ENCODE measurements around the gene NEK6.

DNA sequence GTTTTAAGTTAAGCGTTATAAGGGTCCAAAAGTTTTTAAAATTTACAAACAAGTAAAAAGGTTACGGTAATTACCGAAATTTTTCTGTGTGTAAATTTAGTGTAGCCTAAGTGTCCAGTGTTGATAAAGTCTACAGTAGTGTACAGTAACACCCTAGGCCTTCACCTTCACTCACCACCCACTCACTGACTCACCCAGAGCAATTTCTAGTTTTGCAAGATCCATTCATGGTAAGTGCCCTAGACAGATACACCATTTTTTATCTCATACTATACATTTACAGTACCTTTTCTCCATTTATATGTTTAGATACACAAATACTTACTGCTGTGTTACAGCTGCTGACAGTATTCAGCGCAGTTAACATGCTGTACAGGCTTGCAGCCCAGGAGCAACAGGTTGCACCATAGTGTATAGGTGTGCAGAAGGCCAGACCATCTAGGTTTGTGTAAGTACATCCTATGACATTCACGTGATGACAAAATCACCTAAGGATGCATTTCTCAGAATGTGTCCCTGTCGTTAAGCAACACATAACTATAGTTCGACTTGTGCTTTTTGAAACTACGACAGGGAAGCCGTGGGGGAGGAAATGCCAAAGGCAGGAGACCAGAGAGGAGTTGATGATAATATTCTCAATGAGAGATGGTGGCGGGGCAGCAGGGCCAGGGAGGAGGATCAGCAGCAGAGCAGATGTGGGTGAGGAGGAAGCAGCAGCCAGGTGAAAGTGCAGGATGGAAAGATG lies 108.9 kb downstream of the NEK6 start:
- TF ChIP-seq POLR2AphosphoS5 (IDR thresholded peaks at IDR 0.05; ENCODE audit: low read depth, low read length), result no peak
- TF ChIP-seq TAF1 (IDR thresholded peaks at IDR 0.05; ENCODE audit: borderline replicate concordance, insufficient read depth, low read length), result no peak

Data from PFSK-1 (cell line).